GM19324 (cell line): ENCODE data around the gene CRISPLD2.

ENCODE experiments used
- ATAC-seq: cut with Tn5 transposase; IDR thresholded peaks from one replicate; pipeline ENCODE4 v1.9.1; 2021; ENCODE audit warnings: mild to moderate bottlenecking, moderate library complexity; ENCODE audit not compliant: unreplicated experiment, low FRiP score

The CRISPLD2 gene

GRCh38 chr16:84947996-84948850 lies 128.4 kb downstream of the CRISPLD2 start:
- no peak for ATAC-seq

DNA sequence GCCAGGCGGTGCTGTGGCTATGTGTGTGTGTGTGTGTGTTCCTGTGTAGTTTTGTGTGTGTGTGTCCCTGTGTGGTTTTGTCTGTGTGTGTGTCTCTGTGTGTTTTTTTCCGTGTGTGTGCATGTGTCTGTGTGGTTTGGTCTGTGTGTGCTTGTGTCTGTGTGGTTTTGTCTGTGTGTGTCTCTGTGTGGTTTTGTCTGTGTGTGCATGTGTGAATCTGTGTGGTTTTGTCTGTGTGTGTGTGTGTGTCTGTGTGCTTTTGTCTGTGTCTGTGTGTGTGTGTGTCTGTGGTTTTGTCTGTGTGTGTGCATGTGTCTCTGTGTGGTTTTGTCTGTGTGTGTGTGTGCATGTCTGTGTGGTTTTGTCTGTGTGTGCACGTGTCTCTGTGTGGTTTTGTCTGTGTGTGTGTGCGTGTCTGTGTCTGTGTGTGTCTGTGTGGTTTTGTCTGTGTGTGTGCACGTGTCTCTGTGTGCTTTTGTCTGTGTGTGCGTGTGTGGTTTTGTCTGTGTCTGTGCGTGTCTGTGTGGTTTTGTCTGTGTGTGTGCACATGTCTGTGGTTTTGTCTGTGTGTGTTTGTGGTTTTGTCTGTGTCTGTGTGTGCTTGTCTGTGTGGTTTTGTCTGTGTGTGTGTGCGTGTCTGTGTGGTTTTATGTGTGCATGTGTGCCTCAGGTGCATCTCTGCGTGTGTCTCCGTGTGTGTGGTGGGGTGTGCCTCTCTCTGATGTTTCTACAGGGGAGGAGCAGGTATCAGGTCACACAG lies 129.2 kb downstream of the CRISPLD2 start:
- ATAC-seq: no peak

GRCh38 chr16:84949772-84950436 lies 130.1 kb downstream of the CRISPLD2 start:
- ATAC-seq: no peak

DNA sequence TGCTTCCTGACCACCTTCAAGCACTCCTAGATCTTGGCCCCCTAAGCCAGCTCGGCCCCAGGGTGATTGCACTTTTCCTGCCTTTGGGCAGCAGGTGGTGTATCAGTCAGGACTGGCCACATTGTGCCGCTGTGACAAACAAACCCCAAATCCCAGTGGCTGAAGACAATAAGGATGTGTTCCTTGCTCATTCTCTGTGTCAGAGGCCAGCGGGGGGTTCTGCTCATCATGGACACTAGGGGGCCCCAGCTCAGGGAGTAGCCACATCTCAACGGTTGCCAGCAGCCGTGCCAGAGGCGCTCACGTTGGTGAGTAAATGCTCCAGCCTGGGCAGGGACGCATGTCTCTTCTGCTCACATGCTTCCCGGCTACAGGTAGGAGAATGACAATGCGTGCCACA lies 131.1 kb downstream of the CRISPLD2 start:
- no peak for ATAC-seq

DNA sequence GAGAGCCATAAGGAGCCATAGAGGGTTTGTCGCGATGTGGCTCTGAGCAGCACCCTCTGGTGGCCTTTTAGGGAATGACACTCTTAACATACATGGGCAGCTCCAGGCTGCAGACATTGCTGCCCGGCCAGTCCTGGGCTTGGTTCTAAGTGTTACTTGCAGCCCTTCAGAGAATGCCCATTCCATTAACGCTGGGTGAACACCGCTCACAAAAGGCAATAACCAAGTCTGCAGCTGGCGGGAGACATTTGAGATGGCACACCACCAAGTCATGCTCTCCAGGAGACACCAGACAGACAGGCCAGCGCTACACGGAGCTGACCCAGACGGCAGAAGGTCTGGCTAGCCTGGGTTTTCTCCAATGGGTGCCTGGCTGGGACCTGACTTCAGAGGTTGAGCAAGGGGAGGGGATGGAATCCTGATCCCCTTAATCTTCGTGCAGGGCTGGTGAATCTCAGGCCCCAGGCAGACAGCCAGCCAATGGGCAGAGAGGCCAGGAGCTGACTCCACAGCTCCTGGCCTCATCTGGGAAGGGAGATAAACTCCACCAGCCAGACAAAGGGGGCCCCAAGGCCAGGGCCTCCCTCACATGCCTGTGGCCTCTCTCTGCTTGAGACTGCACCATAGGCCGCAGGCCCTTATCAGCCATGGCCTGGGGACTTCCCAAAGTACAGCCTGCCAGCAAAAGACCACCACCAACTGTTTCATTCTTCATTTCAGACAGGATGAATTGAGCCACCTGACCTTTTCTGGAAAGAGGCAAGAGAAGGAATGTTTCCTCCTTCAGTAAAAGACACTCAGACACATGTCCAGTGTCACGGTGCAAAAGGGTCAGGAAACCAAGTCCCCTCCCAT lies 132.8 kb downstream of the CRISPLD2 start:
- ATAC-seq: no peak

GRCh38 chr16:84953190-84953746 lies 133.5 kb downstream of the CRISPLD2 start:
- ATAC-seq: no peak

- no peak for ATAC-seq
Measured at GRCh38 chr16:84955427-84955826, 135.6 kb downstream of the CRISPLD2 start.

DNA sequence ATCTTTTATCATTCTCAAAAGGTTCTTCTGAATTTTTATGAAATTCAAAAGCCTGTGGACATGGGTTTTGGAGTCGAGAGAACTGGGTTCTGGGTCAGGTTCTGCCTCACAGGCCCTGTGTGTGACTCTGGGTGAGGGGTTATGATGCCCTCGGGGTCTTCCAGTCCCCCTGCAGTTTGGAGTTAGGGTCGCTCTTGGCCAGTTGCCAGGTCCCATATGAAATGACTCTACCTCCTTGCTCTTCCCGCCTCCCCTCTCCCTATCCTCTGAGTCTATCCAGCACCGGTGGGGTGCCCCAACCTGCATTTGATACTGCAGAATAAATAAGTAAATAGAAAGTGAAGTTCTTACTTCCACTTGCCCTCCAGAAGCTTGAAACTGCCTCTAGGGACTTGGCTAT lies 137.4 kb downstream of the CRISPLD2 start:
- ATAC-seq: no peak

GRCh38 chr16:84957792-84958191 lies 138.0 kb downstream of the CRISPLD2 start:
- ATAC-seq: no peak
